ENCODE measurements around the gene DGCR8.

DNA sequence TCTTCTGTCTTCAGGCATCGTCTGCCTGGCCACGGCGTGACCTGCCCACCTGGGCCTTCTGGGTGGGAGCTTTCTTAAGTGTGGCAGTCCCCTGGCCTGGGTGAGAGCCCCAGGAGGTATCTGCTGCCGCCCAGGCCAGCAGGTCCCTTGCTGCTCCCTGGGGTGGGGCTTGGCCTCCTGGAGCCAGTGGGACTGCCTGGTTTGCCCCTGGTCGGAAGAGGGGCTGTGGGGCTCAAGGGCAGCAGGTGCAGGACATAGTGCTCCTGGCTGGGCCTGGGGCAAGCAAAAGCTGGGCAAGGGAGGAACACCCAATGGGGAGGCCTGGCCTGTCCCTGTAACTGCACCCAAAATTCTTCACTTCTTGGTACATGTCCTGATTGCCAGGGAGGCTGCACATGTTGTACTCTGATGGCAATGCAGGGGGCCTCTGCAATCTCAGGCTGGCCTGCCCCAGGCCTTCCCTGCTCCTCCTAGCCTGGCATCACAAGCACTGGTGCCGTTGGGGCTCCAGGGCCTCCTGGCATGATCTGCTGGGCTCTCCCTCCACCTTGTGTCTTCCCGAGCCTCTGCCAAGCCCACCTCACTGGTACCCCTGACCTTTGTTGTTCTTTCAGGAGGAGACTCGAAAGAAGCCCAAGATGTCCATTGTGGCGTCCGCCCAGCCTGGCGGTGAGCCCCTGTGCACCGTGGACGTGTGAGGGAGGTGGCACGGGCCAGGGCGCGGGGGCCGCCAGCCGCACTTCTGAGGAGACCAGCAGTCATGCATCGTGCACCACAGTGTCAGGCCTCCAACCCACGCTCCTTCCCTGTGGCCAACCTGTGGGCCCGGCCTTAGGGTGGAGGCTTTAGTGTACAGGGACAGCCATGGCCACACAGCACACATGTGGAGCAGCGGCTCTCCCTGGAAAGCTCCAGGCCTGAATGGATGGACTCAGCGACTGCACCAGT is 29.6 kb downstream of the DGCR8 start:
- TF ChIP-seq, protein P1, sequence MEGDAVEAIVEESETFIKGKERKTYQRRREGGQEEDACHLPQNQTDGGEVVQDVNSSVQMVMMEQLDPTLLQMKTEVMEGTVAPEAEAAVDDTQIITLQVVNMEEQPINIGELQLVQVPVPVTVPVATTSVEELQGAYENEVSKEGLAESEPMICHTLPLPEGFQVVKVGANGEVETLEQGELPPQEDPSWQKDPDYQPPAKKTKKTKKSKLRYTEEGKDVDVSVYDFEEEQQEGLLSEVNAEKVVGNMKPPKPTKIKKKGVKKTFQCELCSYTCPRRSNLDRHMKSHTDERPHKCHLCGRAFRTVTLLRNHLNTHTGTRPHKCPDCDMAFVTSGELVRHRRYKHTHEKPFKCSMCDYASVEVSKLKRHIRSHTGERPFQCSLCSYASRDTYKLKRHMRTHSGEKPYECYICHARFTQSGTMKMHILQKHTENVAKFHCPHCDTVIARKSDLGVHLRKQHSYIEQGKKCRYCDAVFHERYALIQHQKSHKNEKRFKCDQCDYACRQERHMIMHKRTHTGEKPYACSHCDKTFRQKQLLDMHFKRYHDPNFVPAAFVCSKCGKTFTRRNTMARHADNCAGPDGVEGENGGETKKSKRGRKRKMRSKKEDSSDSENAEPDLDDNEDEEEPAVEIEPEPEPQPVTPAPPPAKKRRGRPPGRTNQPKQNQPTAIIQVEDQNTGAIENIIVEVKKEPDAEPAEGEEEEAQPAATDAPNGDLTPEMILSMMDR (IDR thresholded peaks at IDR 0.05; ENCODE audit: insufficient read depth, low read length, poor library complexity, severe bottlenecking): no peak
- TF ChIP-seq EZH2phosphoT487 (conservative IDR thresholded peaks at IDR 0.05; ENCODE audit: low read length): no peak

Measured in SU-DHL-6 (cell line).